Body of pancreas (tissue), 4 donors: ENCODE results near the gene IRF2.

Source experiments
- POLR2A ChIP-seq, 3 donors: fragments of 450-650 bp; IDR thresholded peaks; one replicate each; pipeline ENCODE4 v1.6.1; 2016; ENCODE audit warnings: antibody characterized with exemption in 3 of 3, mild to moderate bottlenecking in 2 of 3
- TF ChIP-seq, protein P1 (sequence below), 7 experiments: fragments of 450-650 bp in 4 of 7; fragments of 200-600 bp in 3 of 7; sonication (generic) in 3 of 7; IDR thresholded peaks; one replicate each; pipeline ENCODE4 v1.5.1; 2016 to 2019; ENCODE audit warnings: antibody characterized with exemption in 7 of 7

- TF ChIP-seq, protein P1, sequence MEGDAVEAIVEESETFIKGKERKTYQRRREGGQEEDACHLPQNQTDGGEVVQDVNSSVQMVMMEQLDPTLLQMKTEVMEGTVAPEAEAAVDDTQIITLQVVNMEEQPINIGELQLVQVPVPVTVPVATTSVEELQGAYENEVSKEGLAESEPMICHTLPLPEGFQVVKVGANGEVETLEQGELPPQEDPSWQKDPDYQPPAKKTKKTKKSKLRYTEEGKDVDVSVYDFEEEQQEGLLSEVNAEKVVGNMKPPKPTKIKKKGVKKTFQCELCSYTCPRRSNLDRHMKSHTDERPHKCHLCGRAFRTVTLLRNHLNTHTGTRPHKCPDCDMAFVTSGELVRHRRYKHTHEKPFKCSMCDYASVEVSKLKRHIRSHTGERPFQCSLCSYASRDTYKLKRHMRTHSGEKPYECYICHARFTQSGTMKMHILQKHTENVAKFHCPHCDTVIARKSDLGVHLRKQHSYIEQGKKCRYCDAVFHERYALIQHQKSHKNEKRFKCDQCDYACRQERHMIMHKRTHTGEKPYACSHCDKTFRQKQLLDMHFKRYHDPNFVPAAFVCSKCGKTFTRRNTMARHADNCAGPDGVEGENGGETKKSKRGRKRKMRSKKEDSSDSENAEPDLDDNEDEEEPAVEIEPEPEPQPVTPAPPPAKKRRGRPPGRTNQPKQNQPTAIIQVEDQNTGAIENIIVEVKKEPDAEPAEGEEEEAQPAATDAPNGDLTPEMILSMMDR (IDR thresholded peaks at IDR 0.05) = no peak
- no peak for TF ChIP-seq POLR2A (IDR thresholded peaks at IDR 0.05)
Observed at GRCh38 chr4:184500748-184501589, 26.6 kb upstream of the IRF2 start.
